ENCODE measurements around the gene KLHL12. TPM values are rescaled to one million over a fixed set of nuclear protein-coding genes. Genes with fewer than 3 reads are reported as not detected.

Gene KLHL12
- total and polyA plus RNA-seq, 10 of the 15 experiments (the other 5 are each of a cell fraction or from before 2014, with no cell fraction given) = 16.0 to 53.8 (median 30.3) TPM

- TF ChIP-seq ASH2L (IDR thresholded peaks at IDR 0.05; ENCODE audit: borderline replicate concordance, low read depth) = peak; percentile 95; the same call in 1 of the 2 replicates
- TF ChIP-seq BCLAF1 (IDR thresholded peaks at IDR 0.05) = no peak
- no peak for TF ChIP-seq KDM1A (IDR thresholded peaks at IDR 0.05; ENCODE audit: borderline replicate concordance)
- TF ChIP-seq EED (IDR thresholded peaks at IDR 0.05; ENCODE audit: low read depth) = no peak
- TF ChIP-seq HDGF (IDR thresholded peaks at IDR 0.05) = peak; percentile 67
- TF ChIP-seq TBL1XR1 (IDR thresholded peaks at IDR 0.05; ENCODE audit: low read depth, low read length) = peak; percentile 89; the same call in 1 of the 2 replicates
- TF ChIP-seq NFYB (IDR thresholded peaks at IDR 0.05; ENCODE audit: insufficient read depth, low read depth, low read length) = no peak
- TF ChIP-seq, protein P1, sequence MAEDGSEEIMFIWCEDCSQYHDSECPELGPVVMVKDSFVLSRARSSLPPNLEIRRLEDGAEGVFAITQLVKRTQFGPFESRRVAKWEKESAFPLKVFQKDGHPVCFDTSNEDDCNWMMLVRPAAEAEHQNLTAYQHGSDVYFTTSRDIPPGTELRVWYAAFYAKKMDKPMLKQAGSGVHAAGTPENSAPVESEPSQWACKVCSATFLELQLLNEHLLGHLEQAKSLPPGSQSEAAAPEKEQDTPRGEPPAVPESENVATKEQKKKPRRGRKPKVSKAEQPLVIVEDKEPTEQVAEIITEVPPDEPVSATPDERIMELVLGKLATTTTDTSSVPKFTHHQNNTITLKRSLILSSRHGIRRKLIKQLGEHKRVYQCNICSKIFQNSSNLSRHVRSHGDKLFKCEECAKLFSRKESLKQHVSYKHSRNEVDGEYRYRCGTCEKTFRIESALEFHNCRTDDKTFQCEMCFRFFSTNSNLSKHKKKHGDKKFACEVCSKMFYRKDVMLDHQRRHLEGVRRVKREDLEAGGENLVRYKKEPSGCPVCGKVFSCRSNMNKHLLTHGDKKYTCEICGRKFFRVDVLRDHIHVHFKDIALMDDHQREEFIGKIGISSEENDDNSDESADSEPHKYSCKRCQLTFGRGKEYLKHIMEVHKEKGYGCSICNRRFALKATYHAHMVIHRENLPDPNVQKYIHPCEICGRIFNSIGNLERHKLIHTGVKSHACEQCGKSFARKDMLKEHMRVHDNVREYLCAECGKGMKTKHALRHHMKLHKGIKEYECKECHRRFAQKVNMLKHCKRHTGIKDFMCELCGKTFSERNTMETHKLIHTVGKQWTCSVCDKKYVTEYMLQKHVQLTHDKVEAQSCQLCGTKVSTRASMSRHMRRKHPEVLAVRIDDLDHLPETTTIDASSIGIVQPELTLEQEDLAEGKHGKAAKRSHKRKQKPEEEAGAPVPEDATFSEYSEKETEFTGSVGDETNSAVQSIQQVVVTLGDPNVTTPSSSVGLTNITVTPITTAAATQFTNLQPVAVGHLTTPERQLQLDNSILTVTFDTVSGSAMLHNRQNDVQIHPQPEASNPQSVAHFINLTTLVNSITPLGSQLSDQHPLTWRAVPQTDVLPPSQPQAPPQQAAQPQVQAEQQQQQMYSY (CRISPR knock-in tag; IDR thresholded peaks at IDR 0.05) = peak; percentile 96
- peak; percentile 87 for TF ChIP-seq CHD2 (IDR thresholded peaks at IDR 0.05; ENCODE audit: borderline replicate concordance, low read depth, low read length)
- TF ChIP-seq JUNB (IDR thresholded peaks at IDR 0.05) = no peak
- TF ChIP-seq MEF2B (IDR thresholded peaks at IDR 0.05; ENCODE audit: partially characterized antibody, poor library complexity, severe bottlenecking) = peak; percentile 70
- no peak; the same call in 1 of the 2 replicates for TF ChIP-seq ZBTB40 (IDR thresholded peaks at IDR 0.05; ENCODE audit: borderline replicate concordance)
- TF ChIP-seq RFX5 (IDR thresholded peaks at IDR 0.05; ENCODE audit: low read depth, low read length) = 0 out of 2 replicates have a peak, but pooled peaks have one; percentile 45
- TF ChIP-seq USF1 (IDR thresholded peaks at IDR 0.05; ENCODE audit: borderline replicate concordance, extremely low read length, insufficient read depth, low read depth, low read length) = peak; percentile 99
- TF ChIP-seq IKZF1 (conservative IDR thresholded peaks at IDR 0.05) = peak; percentile 91
- peak; percentile 84 for TF ChIP-seq NR2F1 (conservative IDR thresholded peaks at IDR 0.05)
- TF ChIP-seq ZSCAN29 (IDR thresholded peaks at IDR 0.05) = no peak
These were observed at the start of gene KLHL12 (continued) for GRCh38 chr1:202926581-202927491.
